IMR-90 (cell line): Measurements from ENCODE around the gene LMLN. TPM values are rescaled to one million over a fixed set of nuclear protein-coding genes. Genes with fewer than 3 reads are reported as not detected.

Source experiments
- ATAC-seq: fragments of 200-7000 bp; cut with Tn5 transposase; 2 replicates; pipeline ENCODE4 v1.9.1; 2020; ENCODE audit warnings: low read depth, mild to moderate bottlenecking, moderate library complexity
- BruUV-seq: library from RNA; stranded (reverse); fragments of 400-500 nt; replicated peaks from 2 replicates; lab custom pipeline; 2021; lab: Mats Ljungman, UMichigan
- CTCF ChIA-PET: fragments of 300-600 bp; formaldehyde crosslinking; extraction: SDS; loops from one replicate; lab custom pipeline; 2021; ENCODE audit warnings: antibody characterized with exemption; lab: Yijun Ruan, JAX
- POLR2A ChIA-PET: fragments of 300-600 bp; sonication (Branson Sonifier 250); formaldehyde crosslinking; loops from one replicate; lab custom pipeline; 2022; ENCODE audit warnings: antibody characterized with exemption; ENCODE audit not compliant: unreplicated experiment; lab: Charles Lee
- DNase-seq: peaks from one replicate; pipeline ENCODE4 v3.0.0; 2013
- H2AFZ ChIP-seq: replicated peaks from 2 replicates; pipeline ENCODE3; 2013; ENCODE audit warnings: low read length, mild to moderate bottlenecking; ENCODE audit not compliant: poor library complexity
- H2AK5ac ChIP-seq: 2 replicates; pipeline ENCODE4 v1.6.1; 2013; ENCODE audit warnings: low read depth, low read length, inconsistent platforms
- H2AK9ac ChIP-seq: replicated peaks from 2 replicates; pipeline ENCODE3; 2013; ENCODE audit warnings: mild to moderate bottlenecking, low read depth, low read length, moderate library complexity; ENCODE audit not compliant: poor library complexity
- H2BK120ac ChIP-seq: 2 replicates; pipeline ENCODE4 v1.6.1; 2013; ENCODE audit warnings: low read depth, low read length, inconsistent platforms
- H2BK15ac ChIP-seq: 3 replicates; pipeline ENCODE4 v1.6.1; 2013; ENCODE audit warnings: low read depth, low read length, inconsistent platforms
- H2BK20ac ChIP-seq: 2 replicates; pipeline ENCODE4 v1.6.1; 2013; ENCODE audit warnings: low read depth, mild to moderate bottlenecking, inconsistent platforms, low read length, moderate library complexity
- H2BK5ac ChIP-seq: 2 replicates; pipeline ENCODE4 v1.6.1; 2013; ENCODE audit warnings: mild to moderate bottlenecking, low read depth, low read length, inconsistent platforms; ENCODE audit not compliant: poor library complexity, severe bottlenecking
- H3K14ac ChIP-seq: replicated peaks from 2 replicates; pipeline ENCODE4 v1.6.1; 2013; ENCODE audit warnings: low read depth, low read length, inconsistent platforms
- H3K18ac ChIP-seq: 2 replicates; pipeline ENCODE4 v1.6.1; 2013; ENCODE audit warnings: low read depth, low read length, control low read depth
- H3K23ac ChIP-seq: 2 replicates; pipeline ENCODE4 v1.6.1; 2013; ENCODE audit warnings: low read depth, low read length, inconsistent platforms
- H3K27ac ChIP-seq: 2 replicates; pipeline ENCODE4 v1.5.1; 2013; ENCODE audit warnings: mild to moderate bottlenecking, control low read depth, low read length; ENCODE audit not compliant: insufficient read depth
- H3K27me3 ChIP-seq: 2 replicates; pipeline ENCODE4 v1.6.1; 2013; ENCODE audit warnings: low read length; ENCODE audit not compliant: control insufficient read depth, insufficient read depth
- H3K36me3 ChIP-seq: 2 replicates; pipeline ENCODE4 v1.6.1; 2013; ENCODE audit warnings: low read length, mixed read lengths; ENCODE audit not compliant: control insufficient read depth, insufficient read depth
- H3K4ac ChIP-seq: 2 replicates; pipeline ENCODE4 v1.6.1; 2013; ENCODE audit warnings: low read depth, low read length, inconsistent platforms
- H3K4me1 ChIP-seq: 2 replicates; pipeline ENCODE4 v1.6.1; 2013; ENCODE audit warnings: low read length, mixed read lengths; ENCODE audit not compliant: control insufficient read depth, insufficient read depth
- H3K4me2 ChIP-seq: 2 replicates; pipeline ENCODE4 v1.6.1; 2013; ENCODE audit warnings: low read depth, mild to moderate bottlenecking, control low read depth, low read length, moderate library complexity
- H3K4me3 ChIP-seq: 2 replicates; pipeline ENCODE4 v1.5.1; 2013; ENCODE audit warnings: low read depth, mild to moderate bottlenecking, control low read depth, low read length, moderate library complexity; ENCODE audit not compliant: insufficient read depth
- H3K56ac ChIP-seq: 2 replicates; pipeline ENCODE4 v1.6.1; 2013; ENCODE audit warnings: low read length, inconsistent platforms; ENCODE audit not compliant: insufficient read depth; ENCODE audit errors: extremely low read depth
- H3K79me1 ChIP-seq, 2 experiments: 2 replicates each; pipeline ENCODE4 v1.6.1; 2013; ENCODE audit warnings: low read length in 2 of 2, inconsistent platforms in 1 of 2, low read depth in 1 of 2
- H3K9ac ChIP-seq: 2 replicates; pipeline ENCODE4 v1.6.1; 2013; ENCODE audit warnings: low read depth, low read length, control low read depth
- H3K9me1 ChIP-seq: 2 replicates; pipeline ENCODE4 v1.6.1; 2013; ENCODE audit warnings: low read length, inconsistent platforms; ENCODE audit not compliant: insufficient read depth
- H3K9me3 ChIP-seq: 2 replicates; pipeline ENCODE4 v1.6.1; 2013; ENCODE audit warnings: low read length; ENCODE audit not compliant: control insufficient read depth, insufficient read depth
- H4K20me1 ChIP-seq: 2 replicates; pipeline ENCODE4 v1.6.1; 2013; ENCODE audit warnings: low read length, inconsistent platforms; ENCODE audit not compliant: insufficient read depth
- H4K5ac ChIP-seq: 2 replicates; pipeline ENCODE4 v1.6.1; 2013; ENCODE audit warnings: mild to moderate bottlenecking, low read depth, low read length, control low read depth
- H4K8ac ChIP-seq, 2 experiments: 2 replicates each; pipeline ENCODE4 v1.6.1; 2013; ENCODE audit warnings: low read depth in 2 of 2, low read length in 2 of 2, control low read depth in 1 of 2, inconsistent platforms in 1 of 2
- H4K91ac ChIP-seq: 2 replicates; pipeline ENCODE4 v1.6.1; 2013; ENCODE audit warnings: low read depth, low read length, inconsistent platforms; ENCODE audit not compliant: insufficient read depth
- BHLHE40 ChIP-seq: fragments of 150-350 bp; IDR thresholded peaks from 2 replicates; pipeline ENCODE4 v1.6.1; 2016; ENCODE audit warnings: mild to moderate bottlenecking, low read depth, low read length
- CEBPB ChIP-seq: IDR thresholded peaks from 2 replicates; pipeline ENCODE4 v1.6.1; 2012; ENCODE audit warnings: low read depth, low read length, improper control_type of control experiment
- CHD1 ChIP-seq: IDR thresholded peaks from 2 replicates; pipeline ENCODE4 v1.6.1; 2012; ENCODE audit warnings: low read depth, low read length, improper control_type of control experiment
- CTCF ChIP-seq: conservative IDR thresholded peaks from 2 replicates; pipeline ENCODE4 v1.5.1; 2012; ENCODE audit warnings: mild to moderate bottlenecking, low read depth, low read length, improper control_type of control experiment
- FOS ChIP-seq: fragments of 150-350 bp; IDR thresholded peaks from 2 replicates; pipeline ENCODE4 v1.6.1; 2016; ENCODE audit warnings: low read depth, low read length
- MAFK ChIP-seq: IDR thresholded peaks from 2 replicates; pipeline ENCODE4 v1.6.1; 2012; ENCODE audit warnings: low read depth, low read length, improper control_type of control experiment
- POLR2A ChIP-seq: IDR thresholded peaks from 2 replicates; pipeline ENCODE4 v1.6.1; 2012; ENCODE audit warnings: mild to moderate bottlenecking, low read depth, low read length
- RCOR1 ChIP-seq: IDR thresholded peaks from 2 replicates; pipeline ENCODE4 v1.6.1; 2012; ENCODE audit warnings: mild to moderate bottlenecking, low read length, improper control_type of control experiment; ENCODE audit not compliant: insufficient replicate concordance
- WGBS, 2 experiments: methylation state at CpG; one replicate each; pipeline versions ENCODE4 v1.1.5 to v1.1.7; 2013; ENCODE audit warnings: missing lambda C conversion rate in 2 of 2; ENCODE audit not compliant: insufficient read length in 1 of 2; ENCODE audit errors: extremely low coverage in 2 of 2; 5-methylcytosine and 5-hydroxymethylcytosine counted together
- dilution Hi-C: fragments of 300-500 bp; cut with HindIII; formaldehyde crosslinking; loops from one replicate; pipeline ENCODE4 v1.14.3; 2018; ENCODE audit warnings: low sequenced_read_pairs; ENCODE audit not compliant: unreplicated experiment
- in situ Hi-C: fragments of 300-500 bp; cut with MboI; formaldehyde crosslinking; loops from 3 replicates; pipeline ENCODE4 v1.14.3; 2019; ENCODE audit warnings: low sequenced_read_pairs, inconsistent platforms, mixed read lengths
- intact Hi-C: fragments of 100-400 bp; cut with micrococcal nuclease; formaldehyde crosslinking; loops from 2 replicates; pipeline ENCODE4 v1.10.0; 2022
- polyA plus RNA-seq, 3 experiments: library from polyadenylated mRNA; depleted of rRNA; stranded (reverse); fragments of >200 nt; gene quantifications; 2 replicates each; pipeline ENCODE4 v1.2.3, GENCODE V29; 2012; ENCODE audit warnings: low replicate concordance in 1 of 3
- total RNA-seq: library from RNA; depleted of rRNA; stranded (reverse); fragments of >200 nt; gene quantifications from 2 replicates; pipeline ENCODE4 v1.2.3, GENCODE V29; 2012

Gene LMLN
- total and polyA plus RNA-seq, 2 of the 4 experiments (the other 2 are of a cell fraction) = 3.3 to 3.9 TPM

- Histone ChIP-seq H3K4me3 (no peak overlapping the region), H3K56ac (no peak overlapping the region), H4K8ac (no peak overlapping the region), H3K27me3 (peaks cover 27% of the 10 kb centered on the region), H2BK20ac (no peak overlapping the region), H3K4me1 (no peaks in the 10 kb centered on the region), H2BK120ac (no peak overlapping the region), H2AFZ (no peak overlapping the region), H3K27ac (no peak overlapping the region), H2AK9ac (no peak overlapping the region), H3K4me2 (no peak overlapping the region), H4K5ac (no peak overlapping the region), H2AK5ac (no peak overlapping the region), H3K79me1 (no peaks in the 10 kb centered on the region), H3K9ac (no peak overlapping the region), H3K14ac (no peak overlapping the region), H4K91ac (no peak overlapping the region), H3K36me3 (no peaks in the 10 kb centered on the region), H2BK5ac (no peak overlapping the region), H3K23ac (no peak overlapping the region), H3K18ac (no peak overlapping the region), H2BK15ac (no peak overlapping the region), H3K9me1 (no peaks in the 10 kb centered on the region), H3K9me3 (no peaks in the 10 kb centered on the region), H4K20me1 (no peaks in the 10 kb centered on the region), H3K4ac (no peak overlapping the region)
- in situ Hi-C loops (no loop called here), intact Hi-C loops (loop anchor here (10.0 kb wide), 1 partner anchor 107 kb away; the partner anchor contains the start of gene LMLN), dilution Hi-C loops (no loop called here)
- ChIA-PET POLR2A (no interaction called here), CTCF (interaction anchor here (0.5 kb wide), 1 partner anchor 9 kb away, joined by 3 read pairs; no protein-coding TSS in a partner anchor)
- DNase-seq (peak; percentile 97), ATAC-seq (peak; percentile 97)
- BruUV-seq = no TSS peak
- peak; percentile 31 for TF ChIP-seq RCOR1
- peak; percentile 81 for TF ChIP-seq BHLHE40
- peak; percentile 20; the same call in 1 of the 2 replicates for TF ChIP-seq MAFK
- TF ChIP-seq CHD1 = no peak
- TF ChIP-seq POLR2A = no peak
- no peak for TF ChIP-seq CEBPB
- peak; percentile 24; the same call in 1 of the 2 replicates for TF ChIP-seq CTCF
- peak; percentile 98 for TF ChIP-seq FOS
- 58% methylated on average over 2 of the region's 4 CpGs; no CpG with 5 or more reads in 1 of the 2 experiments for WGBS, 2 experiments
Observed at GRCh38 chr3:198071602-198072287, 111.7 kb downstream of the LMLN start.
